NCI-H1436 (cell line): Measurements from ENCODE around the gene CFAP99.
A peak's percentile ranks its signal among the peaks of the same experiment; 100 is the strongest.
"Not testable (repeated sequence)": the region's sequence is repeated elsewhere in the genome, so short reads cannot be mapped to it uniquely, and the experiment has no call there.

Experiments used
- DNase-seq: peaks from one replicate; lab custom pipeline; 2025; lab: John Stamatoyannopoulos, UW

Gene CFAP99

DNA sequence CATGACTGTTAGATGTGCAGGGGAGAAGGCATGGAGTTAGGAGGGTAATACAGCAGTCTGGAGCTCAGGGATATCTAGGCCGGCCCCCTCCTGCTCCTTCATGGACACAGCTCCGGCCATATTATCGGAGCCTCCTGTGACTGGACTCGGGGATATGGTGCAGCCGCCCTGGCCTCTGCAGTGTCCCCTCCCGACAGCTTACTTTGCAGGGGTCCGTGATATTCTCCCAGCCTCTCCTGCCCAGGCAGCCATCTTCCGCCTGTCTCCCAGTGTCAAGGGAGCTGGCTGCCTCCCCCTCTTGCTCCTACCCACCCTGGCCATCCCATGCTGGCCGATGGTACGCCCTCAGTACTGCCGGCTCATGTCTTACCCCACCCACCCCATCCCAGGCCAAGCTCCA is 30.3 kb downstream of the CFAP99 start:
- no peak for DNase-seq

GRCh38 chr4:2449511-2450392 is 31.0 kb downstream of the CFAP99 start:
- DNase-seq, result no peak

DNA sequence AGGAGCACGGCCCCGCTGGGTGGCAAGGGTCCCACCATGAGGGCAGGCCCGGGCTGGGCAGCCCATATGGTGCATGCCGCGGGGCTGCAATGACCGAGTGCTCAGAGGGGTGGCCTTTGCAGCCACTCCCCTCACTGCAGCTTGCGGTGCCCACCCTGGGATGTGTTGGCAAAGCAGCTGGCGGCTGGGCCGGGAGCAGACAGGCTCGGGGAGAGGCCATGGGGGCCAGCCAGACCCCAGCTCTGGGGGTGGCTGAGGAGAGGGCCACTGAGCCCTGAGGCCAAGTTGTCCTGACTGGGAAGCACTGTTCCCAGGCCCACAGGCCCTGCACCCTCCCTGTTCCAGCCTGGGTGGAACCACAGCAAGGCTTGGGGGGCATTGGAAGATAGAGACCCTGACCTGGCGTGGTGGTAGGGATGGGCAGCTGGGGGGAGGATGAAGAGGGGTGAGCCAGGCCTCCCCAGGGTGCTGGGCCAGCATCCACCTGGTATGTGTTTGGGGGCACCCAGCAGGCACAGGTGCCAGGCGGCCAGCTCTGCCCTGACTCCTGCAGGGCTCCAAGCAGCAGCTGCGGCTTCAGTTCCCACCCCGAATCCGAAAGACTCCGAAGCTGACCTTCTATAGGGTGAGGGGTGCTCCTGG is 31.8 kb downstream of the CFAP99 start:
- DNase-seq, result no peak

DNA sequence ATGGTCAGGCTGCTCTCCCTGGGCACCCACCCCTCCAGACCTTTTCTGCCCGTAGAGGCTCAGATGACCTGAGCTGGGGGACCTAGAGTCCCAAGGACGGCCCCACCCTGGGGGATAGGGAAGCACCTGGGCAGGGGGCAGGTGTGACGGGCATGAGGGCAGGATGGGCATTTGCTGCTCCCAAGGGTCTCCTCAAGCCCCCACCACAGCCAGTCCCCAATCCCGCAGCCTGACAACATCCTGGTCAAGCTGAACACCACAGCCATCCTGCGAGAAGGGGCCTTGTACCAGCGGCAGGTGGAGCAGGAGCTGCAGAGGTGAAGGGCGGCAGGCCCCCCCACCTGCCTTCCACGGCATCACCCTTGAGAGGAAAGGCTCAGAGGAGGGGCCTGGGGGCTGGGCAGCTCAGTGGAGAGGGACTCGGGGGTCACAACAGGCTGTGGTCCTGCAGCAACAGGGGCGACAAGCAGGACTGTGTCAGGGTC is 32.3 kb downstream of the CFAP99 start:
- DNase-seq, result no peak

DNA sequence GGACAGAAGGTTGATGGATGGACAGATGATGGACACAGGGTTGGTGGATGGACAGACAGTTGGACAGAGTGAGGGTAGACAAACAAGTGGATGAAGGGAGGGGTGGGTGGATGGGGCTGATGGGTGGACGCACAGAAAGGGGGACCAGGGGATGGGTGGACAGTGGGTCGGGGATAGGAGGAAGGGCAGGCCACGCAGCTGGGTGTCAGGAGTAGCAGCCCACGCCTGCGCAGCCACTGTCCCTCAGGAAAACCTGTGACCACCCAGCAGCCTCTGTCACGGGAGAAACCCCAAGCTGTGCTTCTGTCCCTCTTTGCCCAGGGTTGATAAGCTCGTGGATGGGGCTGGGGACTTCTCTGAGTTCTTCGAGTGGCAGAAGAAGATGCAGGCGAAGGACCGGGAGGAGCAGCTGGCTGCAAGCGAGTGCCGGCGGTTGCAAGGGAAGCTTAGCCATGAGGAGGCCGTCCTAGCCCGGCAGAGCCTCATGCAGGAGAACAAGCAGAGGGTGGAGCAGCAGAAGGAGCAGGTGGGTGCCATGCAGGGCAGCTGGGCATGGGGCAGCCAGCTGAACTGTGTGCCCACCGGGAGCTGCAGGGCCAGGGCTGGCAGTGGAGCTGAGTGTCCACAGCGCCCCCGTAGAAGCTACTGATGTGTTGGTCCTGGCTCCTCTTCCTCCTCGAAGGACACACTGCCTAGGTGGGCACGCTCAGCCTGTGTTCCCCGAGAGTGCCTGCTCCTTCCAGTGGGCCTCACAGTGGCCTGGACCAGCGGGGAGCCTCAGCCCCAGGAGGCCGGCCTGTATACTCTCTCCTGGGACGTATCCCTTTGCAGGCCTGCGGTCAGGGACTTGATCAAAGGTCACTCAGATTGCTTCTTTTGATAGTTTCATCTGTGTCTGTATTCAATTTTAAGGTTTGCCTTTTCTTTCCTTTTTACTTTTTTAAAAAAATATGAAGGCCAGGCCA is 33.3 kb downstream of the CFAP99 start:
- no peak for DNase-seq

DNA sequence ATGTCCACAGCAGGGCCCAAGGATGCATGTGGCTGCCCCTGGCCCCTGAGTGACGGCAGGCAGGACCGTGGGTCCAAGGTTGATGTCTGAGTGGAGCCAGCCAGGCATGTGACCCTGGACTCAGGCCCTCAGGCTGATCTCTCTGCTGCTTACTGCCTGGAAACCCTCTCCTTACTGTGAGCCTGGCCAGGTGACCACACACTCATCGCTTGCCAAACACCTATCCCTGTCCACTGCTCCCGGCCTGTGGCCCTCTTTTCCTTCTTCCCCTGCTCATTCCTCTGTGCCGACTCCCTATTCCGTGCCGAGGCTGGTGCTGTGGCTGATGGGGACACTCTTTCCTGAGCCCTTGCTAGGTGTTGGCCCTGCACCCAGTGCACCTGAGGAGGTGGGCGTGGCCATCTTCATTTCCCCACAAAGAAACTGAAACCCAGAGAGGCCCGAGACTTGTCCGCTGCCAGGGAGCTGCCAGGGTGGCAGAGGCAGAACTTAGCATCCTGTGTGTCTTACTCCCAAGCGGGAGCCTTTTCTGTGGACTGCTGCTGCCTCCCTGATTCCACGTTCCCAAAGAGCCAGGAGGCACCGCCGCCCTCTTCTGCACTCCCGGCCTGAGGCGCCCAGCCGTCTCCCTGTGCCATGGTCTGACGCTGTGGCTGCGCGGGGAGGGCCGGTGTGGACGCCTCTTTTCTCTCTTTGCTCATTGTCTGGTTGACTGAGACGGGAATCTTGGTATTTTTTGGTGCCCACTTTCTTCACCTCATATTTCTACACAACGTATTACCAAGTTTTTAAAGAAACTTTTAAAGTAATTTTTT is 38.9 kb downstream of the CFAP99 start:
- no peak for DNase-seq

- DNase-seq, result no peak
These were observed 40.1 kb downstream of the CFAP99 start for GRCh38 chr4:2458546-2459491.

GRCh38 chr4:2459589-2460349 is 41.0 kb downstream of the CFAP99 start:
- no peak for DNase-seq

- DNase-seq, result no peak
These were observed 42.6 kb downstream of the CFAP99 start for GRCh38 chr4:2461246-2461960.

GRCh38 chr4:2462218-2462991 is 43.6 kb downstream of the CFAP99 start:
- DNase-seq, result peak; percentile 2

- DNase-seq, result no peak
These were observed 44.4 kb downstream of the CFAP99 start for GRCh38 chr4:2462992-2463762.

DNA sequence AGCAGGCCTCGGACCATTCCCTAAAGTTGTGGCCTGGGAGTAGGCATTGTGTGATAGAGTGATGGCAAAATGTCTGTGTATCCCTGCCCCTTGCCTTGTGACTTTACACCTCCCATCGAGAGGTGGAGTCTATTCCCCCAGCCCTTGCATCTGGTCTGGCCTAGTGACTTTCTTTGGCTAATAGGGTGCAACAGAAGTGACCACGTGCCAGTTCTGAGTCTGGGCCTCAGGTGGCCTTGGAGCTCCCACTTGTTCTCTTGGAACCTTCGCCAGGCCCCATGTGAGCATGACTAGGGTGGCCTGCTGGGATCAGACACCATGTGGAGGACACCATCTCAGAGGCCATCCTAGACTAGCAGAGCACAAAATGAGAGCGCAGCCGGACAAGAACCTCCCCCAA is 46.3 kb downstream of the CFAP99 start:
- DNase-seq, result no peak

GRCh38 chr4:2465544-2465943 is 46.8 kb downstream of the CFAP99 start:
- DNase-seq, result not testable (repeated sequence)

- peak; percentile 86 for DNase-seq
These were observed 49.9 kb downstream of the CFAP99 start, which contains the start of gene RNF4 for GRCh38 chr4:2468456-2469191. Gene RNF4 (plus strand): TSS chr4:2469106. CDS start chr4:2490494, 21,388 bp downstream.

- peak; percentile 12 for DNase-seq
These were observed 50.6 kb downstream of the CFAP99 start for GRCh38 chr4:2469192-2469984.
